HEK293 (cell line): Measurements from ENCODE around the gene CDH8.

Experiments
- KLF16 ChIP-seq: fragments of 450-650 bp; formaldehyde crosslinking; IDR thresholded peaks from 2 replicates; pipeline ENCODE4 v1.5.1; 2017; ENCODE audit warnings: missing biosample characterization, missing genetic modification characterization
- YY1 ChIP-seq: fragments of 450-650 bp; formaldehyde crosslinking; IDR thresholded peaks from 2 replicates; pipeline ENCODE4 v1.5.1; 2018; ENCODE audit warnings: missing biosample characterization, missing genetic modification characterization
- ZBTB1 ChIP-seq: fragments of 450-650 bp; formaldehyde crosslinking; IDR thresholded peaks from 2 replicates; pipeline ENCODE4 v1.5.1; 2016; ENCODE audit warnings: missing biosample characterization, missing genetic modification characterization
- ZBTB7A ChIP-seq: fragments of 450-650 bp; formaldehyde crosslinking; IDR thresholded peaks from 2 replicates; pipeline ENCODE4 v1.5.1; 2016; ENCODE audit warnings: low read depth, missing biosample characterization, missing genetic modification characterization
- ZEB2 ChIP-seq: fragments of 450-650 bp; formaldehyde crosslinking; IDR thresholded peaks from 2 replicates; pipeline ENCODE4 v1.5.1; 2016; ENCODE audit warnings: missing biosample characterization, missing genetic modification characterization
- ZNF184 ChIP-seq: fragments of 450-650 bp; IDR thresholded peaks from 2 replicates; pipeline ENCODE4 v1.5.1; 2018; ENCODE audit warnings: missing biosample characterization, mild to moderate bottlenecking, missing genetic modification characterization
- ZNF223 ChIP-seq: fragments of 450-650 bp; formaldehyde crosslinking; IDR thresholded peaks from 2 replicates; pipeline ENCODE4 v1.5.1; 2016; ENCODE audit warnings: missing biosample characterization, missing genetic modification characterization
- ZNF501 ChIP-seq: fragments of 450-650 bp; formaldehyde crosslinking; IDR thresholded peaks from 2 replicates; pipeline ENCODE4 v1.5.1; 2016; ENCODE audit warnings: missing biosample characterization, missing genetic modification characterization
- ZNF558 ChIP-seq: fragments of 450-650 bp; formaldehyde crosslinking; IDR thresholded peaks from 2 replicates; pipeline ENCODE4 v1.5.1; 2016; ENCODE audit warnings: missing biosample characterization, missing genetic modification characterization
- TF ChIP-seq, protein P1 (sequence below): fragments of 450-650 bp; formaldehyde crosslinking; IDR thresholded peaks from 2 replicates; pipeline ENCODE4 v1.5.1; 2016; ENCODE audit warnings: missing biosample characterization, missing genetic modification characterization
- TF ChIP-seq, protein P2 (sequence below): fragments of 450-650 bp; formaldehyde crosslinking; IDR thresholded peaks from 2 replicates; pipeline ENCODE4 v1.5.1; 2016; ENCODE audit warnings: missing biosample characterization, missing genetic modification characterization
- TF ChIP-seq, protein P3 (sequence below): fragments of 450-650 bp; formaldehyde crosslinking; IDR thresholded peaks from 2 replicates; pipeline ENCODE4 v1.5.1; 2016; ENCODE audit warnings: missing biosample characterization, missing genetic modification characterization, low read depth
- TF ChIP-seq, protein P4 (sequence below): fragments of 450-650 bp; formaldehyde crosslinking; IDR thresholded peaks from 2 replicates; pipeline ENCODE4 v1.5.1; 2017; ENCODE audit warnings: missing biosample characterization, mild to moderate bottlenecking, missing genetic modification characterization, moderate library complexity

DNA sequence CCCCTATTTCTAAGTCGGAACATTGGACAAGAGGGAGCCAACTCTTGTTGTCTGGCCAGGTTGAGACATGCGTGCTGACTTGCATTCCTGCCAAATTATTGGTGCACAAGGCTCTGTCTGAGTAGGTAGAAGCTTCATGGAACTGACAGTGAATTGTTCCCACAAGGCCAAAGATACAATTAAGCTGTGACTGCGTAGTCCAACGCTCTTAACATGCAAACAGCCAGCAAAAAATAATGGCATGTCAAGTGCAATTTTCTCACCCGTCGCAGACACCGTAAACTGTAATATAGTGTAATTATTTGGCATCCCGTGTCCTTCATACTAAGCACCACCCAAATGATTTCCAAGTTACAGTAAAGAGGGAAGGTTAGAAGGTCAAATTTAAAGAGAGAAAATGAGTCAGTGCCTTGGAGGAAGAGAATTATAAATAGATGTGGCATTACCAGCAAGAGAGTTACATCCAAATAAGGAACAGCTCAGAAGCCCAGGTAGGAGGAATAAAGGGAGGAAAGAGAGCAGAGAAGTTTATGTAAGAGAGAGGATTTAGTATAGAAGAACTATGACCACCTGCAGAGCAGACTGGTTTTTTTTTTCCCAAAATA, 21.8 kb downstream of the CDH8 start:
- TF ChIP-seq, protein P1, sequence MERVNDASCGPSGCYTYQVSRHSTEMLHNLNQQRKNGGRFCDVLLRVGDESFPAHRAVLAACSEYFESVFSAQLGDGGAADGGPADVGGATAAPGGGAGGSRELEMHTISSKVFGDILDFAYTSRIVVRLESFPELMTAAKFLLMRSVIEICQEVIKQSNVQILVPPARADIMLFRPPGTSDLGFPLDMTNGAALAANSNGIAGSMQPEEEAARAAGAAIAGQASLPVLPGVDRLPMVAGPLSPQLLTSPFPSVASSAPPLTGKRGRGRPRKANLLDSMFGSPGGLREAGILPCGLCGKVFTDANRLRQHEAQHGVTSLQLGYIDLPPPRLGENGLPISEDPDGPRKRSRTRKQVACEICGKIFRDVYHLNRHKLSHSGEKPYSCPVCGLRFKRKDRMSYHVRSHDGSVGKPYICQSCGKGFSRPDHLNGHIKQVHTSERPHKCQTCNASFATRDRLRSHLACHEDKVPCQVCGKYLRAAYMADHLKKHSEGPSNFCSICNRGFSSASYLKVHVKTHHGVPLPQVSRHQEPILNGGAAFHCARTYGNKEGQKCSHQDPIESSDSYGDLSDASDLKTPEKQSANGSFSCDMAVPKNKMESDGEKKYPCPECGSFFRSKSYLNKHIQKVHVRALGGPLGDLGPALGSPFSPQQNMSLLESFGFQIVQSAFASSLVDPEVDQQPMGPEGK (tag by site-specific recombination) = no peak
- TF ChIP-seq YY1 (tag by site-specific recombination) = no peak
- TF ChIP-seq ZNF184 (tag by site-specific recombination) = no peak
- TF ChIP-seq, protein P2, sequence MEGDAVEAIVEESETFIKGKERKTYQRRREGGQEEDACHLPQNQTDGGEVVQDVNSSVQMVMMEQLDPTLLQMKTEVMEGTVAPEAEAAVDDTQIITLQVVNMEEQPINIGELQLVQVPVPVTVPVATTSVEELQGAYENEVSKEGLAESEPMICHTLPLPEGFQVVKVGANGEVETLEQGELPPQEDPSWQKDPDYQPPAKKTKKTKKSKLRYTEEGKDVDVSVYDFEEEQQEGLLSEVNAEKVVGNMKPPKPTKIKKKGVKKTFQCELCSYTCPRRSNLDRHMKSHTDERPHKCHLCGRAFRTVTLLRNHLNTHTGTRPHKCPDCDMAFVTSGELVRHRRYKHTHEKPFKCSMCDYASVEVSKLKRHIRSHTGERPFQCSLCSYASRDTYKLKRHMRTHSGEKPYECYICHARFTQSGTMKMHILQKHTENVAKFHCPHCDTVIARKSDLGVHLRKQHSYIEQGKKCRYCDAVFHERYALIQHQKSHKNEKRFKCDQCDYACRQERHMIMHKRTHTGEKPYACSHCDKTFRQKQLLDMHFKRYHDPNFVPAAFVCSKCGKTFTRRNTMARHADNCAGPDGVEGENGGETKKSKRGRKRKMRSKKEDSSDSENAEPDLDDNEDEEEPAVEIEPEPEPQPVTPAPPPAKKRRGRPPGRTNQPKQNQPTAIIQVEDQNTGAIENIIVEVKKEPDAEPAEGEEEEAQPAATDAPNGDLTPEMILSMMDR (tag by site-specific recombination) = no peak
- TF ChIP-seq ZNF558 = no peak
- TF ChIP-seq, protein P3, sequence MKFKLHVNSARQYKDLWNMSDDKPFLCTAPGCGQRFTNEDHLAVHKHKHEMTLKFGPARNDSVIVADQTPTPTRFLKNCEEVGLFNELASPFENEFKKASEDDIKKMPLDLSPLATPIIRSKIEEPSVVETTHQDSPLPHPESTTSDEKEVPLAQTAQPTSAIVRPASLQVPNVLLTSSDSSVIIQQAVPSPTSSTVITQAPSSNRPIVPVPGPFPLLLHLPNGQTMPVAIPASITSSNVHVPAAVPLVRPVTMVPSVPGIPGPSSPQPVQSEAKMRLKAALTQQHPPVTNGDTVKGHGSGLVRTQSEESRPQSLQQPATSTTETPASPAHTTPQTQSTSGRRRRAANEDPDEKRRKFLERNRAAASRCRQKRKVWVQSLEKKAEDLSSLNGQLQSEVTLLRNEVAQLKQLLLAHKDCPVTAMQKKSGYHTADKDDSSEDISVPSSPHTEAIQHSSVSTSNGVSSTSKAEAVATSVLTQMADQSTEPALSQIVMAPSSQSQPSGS = no peak
- TF ChIP-seq ZBTB1 (tag by site-specific recombination) = no peak
- TF ChIP-seq ZNF501 (tag by site-specific recombination) = no peak
- TF ChIP-seq, protein P4, sequence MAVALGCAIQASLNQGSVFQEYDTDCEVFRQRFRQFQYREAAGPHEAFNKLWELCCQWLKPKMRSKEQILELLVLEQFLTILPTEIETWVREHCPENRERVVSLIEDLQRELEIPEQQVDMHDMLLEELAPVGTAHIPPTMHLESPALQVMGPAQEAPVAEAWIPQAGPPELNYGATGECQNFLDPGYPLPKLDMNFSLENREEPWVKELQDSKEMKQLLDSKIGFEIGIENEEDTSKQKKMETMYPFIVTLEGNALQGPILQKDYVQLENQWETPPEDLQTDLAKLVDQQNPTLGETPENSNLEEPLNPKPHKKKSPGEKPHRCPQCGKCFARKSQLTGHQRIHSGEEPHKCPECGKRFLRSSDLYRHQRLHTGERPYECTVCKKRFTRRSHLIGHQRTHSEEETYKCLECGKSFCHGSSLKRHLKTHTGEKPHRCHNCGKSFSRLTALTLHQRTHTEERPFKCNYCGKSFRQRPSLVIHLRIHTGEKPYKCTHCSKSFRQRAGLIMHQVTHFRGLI = no peak
- TF ChIP-seq ZBTB7A (tag by site-specific recombination) = no peak
- no peak for TF ChIP-seq ZEB2 (tag by site-specific recombination)
- no peak for TF ChIP-seq ZNF223 (tag by site-specific recombination)
- TF ChIP-seq KLF16 (tag by site-specific recombination) = no peak
